ENCODE results near the gene ZBTB40.

- TF ChIP-seq FOXJ3 (CRISPR knock-in tag; IDR thresholded peaks at IDR 0.05; ENCODE audit: borderline replicate concordance) (no peak), CTCF (IDR thresholded peaks at IDR 0.05) (no peak), TEAD1 (CRISPR knock-in tag; IDR thresholded peaks at IDR 0.05) (no peak), RELA (CRISPR knock-in tag; IDR thresholded peaks at IDR 0.05; ENCODE audit: borderline replicate concordance) (no peak), IRF2 (CRISPR knock-in tag; IDR thresholded peaks at IDR 0.05; ENCODE audit: borderline replicate concordance, low read depth) (no peak)
Measured at GRCh38 chr1:22527122-22527521, 75.5 kb downstream of the ZBTB40 start.
